GM23338 (cell line): ENCODE measurements around the gene LRBA. TPM values are rescaled to one million over a fixed set of nuclear protein-coding genes. Genes with fewer than 3 reads are reported as not detected.

Experiments
- ATAC-seq: fragments of 200-7000 bp; cut with Tn5 transposase; 3 replicates; pipeline ENCODE4 v1.9.1; 2020
- DNase-seq: peaks from one replicate; pipeline ENCODE4 v3.0.0-alpha.2; 2015; ENCODE audit warnings: low spot score
- H2AFZ ChIP-seq: fragments of 200-600 bp; sonication (generic); 2 replicates; pipeline ENCODE4 v1.8.0; 2016; ENCODE audit warnings: antibody characterized with exemption, mild to moderate bottlenecking, moderate library complexity
- H3F3A ChIP-seq: fragments of 200-600 bp; sonication (generic); replicated peaks from 2 replicates; pipeline ENCODE4 v1.8.0; 2017; ENCODE audit warnings: antibody characterized with exemption, mixed run types, low read depth
- H3K27ac ChIP-seq: fragments of 200-600 bp; sonication (generic); 2 replicates; pipeline ENCODE4 v1.6.1; 2016; ENCODE audit warnings: low read depth
- H3K27me3 ChIP-seq: fragments of 200-600 bp; sonication (generic); 2 replicates; pipeline ENCODE4 v1.8.0; 2016; ENCODE audit warnings: mild to moderate bottlenecking, mixed run types, moderate library complexity; ENCODE audit not compliant: insufficient read depth
- H3K36me3 ChIP-seq: fragments of 200-600 bp; sonication (generic); 2 replicates; pipeline ENCODE4 v1.8.0; 2016; ENCODE audit warnings: mild to moderate bottlenecking; ENCODE audit not compliant: insufficient read depth
- H3K4me1 ChIP-seq: fragments of 200-600 bp; sonication (generic); 2 replicates; pipeline ENCODE4 v1.8.0; 2016; ENCODE audit warnings: mild to moderate bottlenecking, moderate library complexity; ENCODE audit not compliant: insufficient read depth
- H3K4me2 ChIP-seq: fragments of 200-600 bp; sonication (generic); 2 replicates; pipeline ENCODE4 v1.7.1; 2017; ENCODE audit warnings: mixed run types
- H3K4me3 ChIP-seq: fragments of 200-600 bp; sonication (generic); 2 replicates; pipeline ENCODE4 v1.6.1; 2016; ENCODE audit warnings: mixed run types
- H3K79me2 ChIP-seq: fragments of 200-600 bp; sonication (generic); replicated peaks from 2 replicates; pipeline ENCODE4 v1.8.0; 2017; ENCODE audit warnings: mild to moderate bottlenecking; ENCODE audit not compliant: insufficient read depth
- H3K9me2 ChIP-seq: fragments of 200-600 bp; sonication (generic); 2 replicates; pipeline ENCODE4 v1.8.0; 2017; ENCODE audit not compliant: insufficient read depth
- H4K20me1 ChIP-seq: fragments of 200-600 bp; sonication (generic); replicated peaks from 2 replicates; pipeline ENCODE4 v1.8.0; 2017; ENCODE audit warnings: mild to moderate bottlenecking; ENCODE audit not compliant: insufficient read depth
- H3K27ac Mint-ChIP-seq: 2 replicates; pipeline ENCODE4 v1.8.0; 2020; ENCODE audit warnings: inconsistent platforms, mild to moderate bottlenecking, moderate library complexity, mixed read lengths
- H3K27me3 Mint-ChIP-seq: 3 replicates; pipeline ENCODE4 v1.8.0; 2022; ENCODE audit warnings: low read depth, mild to moderate bottlenecking, moderate library complexity, mixed read lengths, inconsistent platforms; ENCODE audit not compliant: insufficient read depth, poor library complexity
- H3K36me3 Mint-ChIP-seq: 3 replicates; pipeline ENCODE4 v1.8.0; 2021; ENCODE audit warnings: low read depth, mild to moderate bottlenecking, inconsistent platforms, moderate library complexity, mixed read lengths
- H3K4me1 Mint-ChIP-seq: 3 replicates; pipeline ENCODE4 v1.8.0; 2020; ENCODE audit warnings: mild to moderate bottlenecking, inconsistent platforms, mixed read lengths
- H3K4me3 Mint-ChIP-seq: 3 replicates; pipeline ENCODE4 v1.8.0; 2021; ENCODE audit warnings: moderate library complexity, mild to moderate bottlenecking, inconsistent platforms, mixed read lengths
- H3K9me3 Mint-ChIP-seq: 3 replicates; pipeline ENCODE4 v1.8.0; 2020; ENCODE audit warnings: moderate library complexity, mild to moderate bottlenecking, inconsistent platforms, mixed read lengths
- CREB1 ChIP-seq: fragments of 250-450 bp; sonication (Bioruptor Pico); IDR thresholded peaks from 2 replicates; pipeline ENCODE4 v1.5.0; 2020; ENCODE audit warnings: low read depth, mild to moderate bottlenecking, moderate library complexity
- JUNB ChIP-seq: IDR thresholded peaks from one replicate; pipeline ENCODE4 v1.6.1; 2016; ENCODE audit warnings: antibody characterized with exemption; ENCODE audit not compliant: unreplicated experiment
- NANOG ChIP-seq: IDR thresholded peaks from 2 replicates; pipeline ENCODE4 v1.6.1; 2016; ENCODE audit warnings: antibody characterized with exemption, borderline replicate concordance
- POLR2AphosphoS5 ChIP-seq: IDR thresholded peaks from 2 replicates; pipeline ENCODE4 v1.6.1; 2016; ENCODE audit warnings: antibody characterized with exemption, low read depth
- STAT1 ChIP-seq: IDR thresholded peaks from one replicate; pipeline ENCODE4 v1.6.1; 2016; ENCODE audit warnings: antibody characterized with exemption; ENCODE audit not compliant: unreplicated experiment
- ZNF114 ChIP-seq: fragments of 250-450 bp; sonication (Bioruptor Pico); IDR thresholded peaks from 2 replicates; pipeline ENCODE4 v1.5.0; 2020; ENCODE audit warnings: mild to moderate bottlenecking, moderate library complexity
- ZNF331 ChIP-seq: fragments of 250-450 bp; sonication (Bioruptor Pico); IDR thresholded peaks from 2 replicates; pipeline ENCODE4 v1.5.0; 2020; ENCODE audit warnings: low read depth, mild to moderate bottlenecking, moderate library complexity
- polyA plus RNA-seq: library from polyadenylated mRNA; unstranded; fragments of >200 nt; fragmentation: Nextera tagmentation; extraction: Ambion mirVana; gene quantifications from 2 replicates; pipeline ENCODE4 v1.2.1, GENCODE V29; 2016
- total RNA-seq: library from RNA; depleted of rRNA; stranded (reverse); fragments of >200 nt; shearing (Covaris generic); gene quantifications from 2 replicates; pipeline ENCODE4 v1.2.3, GENCODE V29; 2014
- TF ChIP-seq, protein P1 (sequence below): fragments of 250-450 bp; sonication (Bioruptor Pico); IDR thresholded peaks from 2 replicates; pipeline ENCODE4 v1.5.0; 2020; ENCODE audit warnings: mild to moderate bottlenecking, moderate library complexity

The LRBA gene
- total and polyA plus RNA-seq, 2 experiments from 2014 or later = 23.3 to 126 TPM

DNA sequence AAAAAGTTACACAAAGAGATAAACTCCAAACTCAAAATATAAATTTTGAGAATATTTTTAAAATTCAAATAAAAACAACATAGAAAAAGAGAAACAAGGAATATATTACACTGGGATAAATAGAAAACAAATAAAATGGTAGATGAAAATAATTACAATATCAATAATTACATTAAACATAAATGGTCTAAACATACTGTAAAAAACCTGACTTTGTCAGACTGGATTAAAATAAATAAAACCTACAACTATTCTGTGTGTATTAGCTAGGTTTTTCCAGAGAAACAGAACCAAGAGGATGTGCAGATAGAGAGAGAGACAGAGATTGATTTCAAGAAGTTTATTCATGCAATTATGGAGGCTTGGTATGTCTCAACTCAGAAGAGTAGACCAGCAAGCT, 126.5 kb downstream of the LRBA start:
- Histone ChIP-seq H3K27ac (no peak overlapping the region), H3K4me2 (no peak overlapping the region), H3K4me1 (no peaks in the 10 kb centered on the region), H3K36me3 (no peaks in the 10 kb centered on the region), H3K4me3 (no peak overlapping the region), H2AFZ (no peak overlapping the region), H4K20me1 (no peaks in the 10 kb centered on the region; the same call in 1 of the 2 replicates), H3F3A (no peaks in the 10 kb centered on the region), H3K9me2 (no peaks in the 10 kb centered on the region), H3K79me2 (no peaks in the 10 kb centered on the region; the same call in 1 of the 2 replicates), H3K27me3 (no peaks in the 10 kb centered on the region)
- H3K9me3 Mint-ChIP-seq = no peaks in the 10 kb centered on the region
- DNase-seq = no peak
- H3K27ac Mint-ChIP-seq = no peak overlapping the region
- no peak overlapping the region for H3K4me3 Mint-ChIP-seq
- peaks cover 2% of the 10 kb centered on the region for H3K27me3 Mint-ChIP-seq
- H3K36me3 Mint-ChIP-seq = no peaks in the 10 kb centered on the region; the same call in 1 of the 3 replicates
- no peak for TF ChIP-seq STAT1
- H3K4me1 Mint-ChIP-seq = no peaks in the 10 kb centered on the region
- ATAC-seq = no peak

DNA sequence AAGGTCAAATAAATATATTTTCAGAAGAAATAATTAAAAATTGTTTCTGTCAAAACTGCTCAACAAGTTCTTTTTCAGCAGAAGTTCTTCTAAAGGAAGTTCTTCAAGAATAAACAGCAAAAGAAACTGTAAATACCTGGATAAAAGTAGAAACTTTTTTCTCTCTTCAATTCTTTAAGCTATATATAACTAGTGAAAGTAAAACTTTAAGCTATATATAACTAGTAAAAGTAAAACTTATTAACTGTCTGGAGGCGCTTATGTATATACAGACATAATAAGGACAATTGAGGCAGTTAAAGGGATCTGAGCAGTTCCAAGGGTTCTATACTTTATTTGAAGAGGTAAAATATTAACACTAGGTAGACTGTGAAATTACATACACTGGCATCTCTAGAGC, 126.9 kb downstream of the LRBA start:
- Histone ChIP-seq H3K27ac (no peak overlapping the region), H3K4me1 (no peaks in the 10 kb centered on the region), H3K27me3 (no peaks in the 10 kb centered on the region), H3K9me2 (no peaks in the 10 kb centered on the region), H3F3A (no peaks in the 10 kb centered on the region), H3K36me3 (no peaks in the 10 kb centered on the region), H3K4me3 (no peak overlapping the region), H4K20me1 (no peaks in the 10 kb centered on the region; the same call in 1 of the 2 replicates), H3K4me2 (no peak overlapping the region), H2AFZ (no peak overlapping the region), H3K79me2 (no peaks in the 10 kb centered on the region; the same call in 1 of the 2 replicates)
- H3K9me3 Mint-ChIP-seq = no peaks in the 10 kb centered on the region
- H3K36me3 Mint-ChIP-seq = peaks cover 3% of the 10 kb centered on the region; the same call in 2 of the 3 replicates
- H3K4me3 Mint-ChIP-seq = no peak overlapping the region
- H3K4me1 Mint-ChIP-seq = no peaks in the 10 kb centered on the region
- DNase-seq (no peak), ATAC-seq (no peak)
- H3K27me3 Mint-ChIP-seq = peaks cover 2% of the 10 kb centered on the region
- H3K27ac Mint-ChIP-seq = no peak overlapping the region
- TF ChIP-seq JUNB = no peak

DNA sequence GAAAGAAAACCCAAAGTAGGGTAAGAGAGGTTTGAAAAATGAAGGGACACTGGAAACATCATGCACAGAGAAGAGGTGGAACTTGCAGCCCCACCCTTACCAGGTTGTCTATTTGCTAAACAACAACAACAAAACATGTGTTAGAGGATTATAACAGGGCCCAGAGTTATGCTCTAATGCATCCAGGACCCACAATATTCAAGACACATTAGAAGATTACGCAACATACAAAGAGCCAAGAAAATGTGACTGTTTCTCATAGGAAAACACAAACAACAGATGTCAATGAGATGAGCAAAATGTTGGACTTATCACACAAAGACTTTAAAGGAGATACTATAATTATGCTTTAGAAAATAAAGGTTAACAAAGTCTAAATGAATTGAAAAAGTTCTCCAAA, 128.5 kb downstream of the LRBA start:
- Histone ChIP-seq H3K79me2 (peaks cover 2% of the 10 kb centered on the region; the same call in 1 of the 2 replicates), H3K4me3 (no peak overlapping the region), H4K20me1 (no peaks in the 10 kb centered on the region; the same call in 1 of the 2 replicates), H3K4me2 (no peak overlapping the region), H3K4me1 (no peaks in the 10 kb centered on the region), H2AFZ (no peak overlapping the region), H3K9me2 (no peaks in the 10 kb centered on the region), H3K36me3 (0 out of 2 replicates have a peak, but pooled peaks cover 3% of the 10 kb centered on the region), H3K27me3 (no peaks in the 10 kb centered on the region), H3K27ac (no peak overlapping the region), H3F3A (no peaks in the 10 kb centered on the region)
- Mint-ChIP-seq H3K4me1 (no peaks in the 10 kb centered on the region), H3K9me3 (no peaks in the 10 kb centered on the region), H3K36me3 (peaks cover 10% of the 10 kb centered on the region), H3K27ac (no peak overlapping the region; the same call in 1 of the 2 replicates), H3K4me3 (no peak overlapping the region), H3K27me3 (peaks cover 2% of the 10 kb centered on the region)
- ATAC-seq (no peak), DNase-seq (no peak)
- TF ChIP-seq ZNF331 (CRISPR knock-in tag) = no peak
- no peak for TF ChIP-seq POLR2AphosphoS5
- no peak for TF ChIP-seq ZNF114 (CRISPR knock-in tag)
- TF ChIP-seq NANOG = no peak
- TF ChIP-seq, protein P1, sequence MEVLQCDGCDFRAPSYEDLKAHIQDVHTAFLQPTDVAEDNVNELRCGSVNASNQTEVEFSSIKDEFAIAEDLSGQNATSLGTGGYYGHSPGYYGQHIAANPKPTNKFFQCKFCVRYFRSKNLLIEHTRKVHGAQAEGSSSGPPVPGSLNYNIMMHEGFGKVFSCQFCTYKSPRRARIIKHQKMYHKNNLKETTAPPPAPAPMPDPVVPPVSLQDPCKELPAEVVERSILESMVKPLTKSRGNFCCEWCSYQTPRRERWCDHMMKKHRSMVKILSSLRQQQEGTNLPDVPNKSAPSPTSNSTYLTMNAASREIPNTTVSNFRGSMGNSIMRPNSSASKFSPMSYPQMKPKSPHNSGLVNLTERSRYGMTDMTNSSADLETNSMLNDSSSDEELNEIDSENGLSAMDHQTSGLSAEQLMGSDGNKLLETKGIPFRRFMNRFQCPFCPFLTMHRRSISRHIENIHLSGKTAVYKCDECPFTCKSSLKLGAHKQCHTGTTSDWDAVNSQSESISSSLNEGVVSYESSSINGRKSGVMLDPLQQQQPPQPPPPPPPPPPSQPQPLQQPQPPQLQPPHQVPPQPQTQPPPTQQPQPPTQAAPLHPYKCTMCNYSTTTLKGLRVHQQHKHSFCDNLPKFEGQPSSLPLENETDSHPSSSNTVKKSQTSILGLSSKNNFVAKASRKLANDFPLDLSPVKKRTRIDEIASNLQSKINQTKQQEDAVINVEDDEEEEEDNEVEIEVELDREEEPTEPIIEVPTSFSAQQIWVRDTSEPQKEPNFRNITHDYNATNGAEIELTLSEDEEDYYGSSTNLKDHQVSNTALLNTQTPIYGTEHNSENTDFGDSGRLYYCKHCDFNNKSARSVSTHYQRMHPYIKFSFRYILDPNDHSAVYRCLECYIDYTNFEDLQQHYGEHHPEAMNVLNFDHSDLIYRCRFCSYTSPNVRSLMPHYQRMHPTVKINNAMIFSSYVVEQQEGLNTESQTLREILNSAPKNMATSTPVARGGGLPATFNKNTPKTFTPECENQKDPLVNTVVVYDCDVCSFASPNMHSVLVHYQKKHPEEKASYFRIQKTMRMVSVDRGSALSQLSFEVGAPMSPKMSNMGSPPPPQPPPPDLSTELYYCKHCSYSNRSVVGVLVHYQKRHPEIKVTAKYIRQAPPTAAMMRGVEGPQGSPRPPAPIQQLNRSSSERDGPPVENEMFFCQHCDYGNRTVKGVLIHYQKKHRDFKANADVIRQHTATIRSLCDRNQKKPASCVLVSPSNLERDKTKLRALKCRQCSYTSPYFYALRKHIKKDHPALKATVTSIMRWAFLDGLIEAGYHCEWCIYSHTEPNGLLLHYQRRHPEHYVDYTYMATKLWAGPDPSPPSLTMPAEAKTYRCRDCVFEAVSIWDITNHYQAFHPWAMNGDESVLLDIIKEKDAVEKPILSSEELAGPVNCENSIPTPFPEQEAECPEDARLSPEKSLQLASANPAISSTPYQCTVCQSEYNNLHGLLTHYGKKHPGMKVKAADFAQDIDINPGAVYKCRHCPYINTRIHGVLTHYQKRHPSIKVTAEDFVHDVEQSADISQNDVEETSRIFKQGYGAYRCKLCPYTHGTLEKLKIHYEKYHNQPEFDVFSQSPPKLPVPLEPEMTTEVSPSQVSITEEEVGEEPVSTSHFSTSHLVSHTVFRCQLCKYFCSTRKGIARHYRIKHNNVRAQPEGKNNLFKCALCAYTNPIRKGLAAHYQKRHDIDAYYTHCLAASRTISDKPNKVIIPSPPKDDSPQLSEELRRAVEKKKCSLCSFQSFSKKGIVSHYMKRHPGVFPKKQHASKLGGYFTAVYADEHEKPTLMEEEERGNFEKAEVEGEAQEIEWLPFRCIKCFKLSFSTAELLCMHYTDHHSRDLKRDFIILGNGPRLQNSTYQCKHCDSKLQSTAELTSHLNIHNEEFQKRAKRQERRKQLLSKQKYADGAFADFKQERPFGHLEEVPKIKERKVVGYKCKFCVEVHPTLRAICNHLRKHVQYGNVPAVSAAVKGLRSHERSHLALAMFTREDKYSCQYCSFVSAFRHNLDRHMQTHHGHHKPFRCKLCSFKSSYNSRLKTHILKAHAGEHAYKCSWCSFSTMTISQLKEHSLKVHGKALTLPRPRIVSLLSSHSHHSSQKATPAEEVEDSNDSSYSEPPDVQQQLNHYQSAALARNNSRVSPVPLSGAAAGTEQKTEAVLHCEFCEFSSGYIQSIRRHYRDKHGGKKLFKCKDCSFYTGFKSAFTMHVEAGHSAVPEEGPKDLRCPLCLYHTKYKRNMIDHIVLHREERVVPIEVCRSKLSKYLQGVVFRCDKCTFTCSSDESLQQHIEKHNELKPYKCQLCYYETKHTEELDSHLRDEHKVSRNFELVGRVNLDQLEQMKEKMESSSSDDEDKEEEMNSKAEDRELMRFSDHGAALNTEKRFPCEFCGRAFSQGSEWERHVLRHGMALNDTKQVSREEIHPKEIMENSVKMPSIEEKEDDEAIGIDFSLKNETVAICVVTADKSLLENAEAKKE = no peak
- no peak for TF ChIP-seq CREB1 (CRISPR knock-in tag)
- no peak for TF ChIP-seq STAT1
